Smooth muscle cell (in vitro differentiated cells): Measurements from ENCODE around the gene GPHN. TPM values are rescaled to one million over a fixed set of nuclear protein-coding genes. Genes with fewer than 3 reads are reported as not detected.

Experiments used
- DNase-seq: peaks from one replicate; lab custom pipeline; 2025; ENCODE audit not compliant: unreplicated experiment; lab: John Stamatoyannopoulos, UW
- H2AFZ ChIP-seq: fragments of 200-600 bp; sonication (generic); 2 replicates; pipeline ENCODE4 v1.6.0; 2016; ENCODE audit warnings: antibody characterized with exemption, low read depth, mild to moderate bottlenecking
- H3F3A ChIP-seq: fragments of 200-600 bp; sonication (generic); 2 replicates; pipeline ENCODE4 v1.6.0; 2017; ENCODE audit warnings: antibody characterized with exemption, low read depth
- H3K27ac ChIP-seq: fragments of 200-600 bp; sonication (generic); 2 replicates; pipeline ENCODE4 v1.5.1; 2016; ENCODE audit warnings: low read depth, mild to moderate bottlenecking
- H3K27me3 ChIP-seq: fragments of 200-600 bp; sonication (generic); 2 replicates; pipeline ENCODE4 v1.6.1; 2016; ENCODE audit warnings: low read depth, mild to moderate bottlenecking
- H3K36me3 ChIP-seq: fragments of 200-600 bp; sonication (generic); 2 replicates; pipeline ENCODE4 v1.5.1; 2016; ENCODE audit warnings: low read depth
- H3K4me1 ChIP-seq: fragments of 200-600 bp; sonication (generic); 2 replicates; pipeline ENCODE4 v1.5.1; 2016; ENCODE audit warnings: low read depth
- H3K4me2 ChIP-seq: fragments of 200-600 bp; sonication (generic); 2 replicates; pipeline ENCODE4 v1.6.0; 2016; ENCODE audit warnings: mild to moderate bottlenecking
- H3K4me3 ChIP-seq: fragments of 200-600 bp; sonication (generic); 2 replicates; pipeline ENCODE4 v1.5.1; 2016; ENCODE audit warnings: mild to moderate bottlenecking
- H3K79me2 ChIP-seq: fragments of 200-600 bp; sonication (generic); 2 replicates; pipeline ENCODE4 v1.6.0; 2016; ENCODE audit warnings: low read depth, mild to moderate bottlenecking
- H3K9ac ChIP-seq: fragments of 200-600 bp; sonication (generic); 2 replicates; pipeline ENCODE4 v1.6.0; 2016; ENCODE audit warnings: low read depth
- H3K9me3 ChIP-seq: fragments of 200-600 bp; sonication (generic); replicated peaks from 2 replicates; pipeline ENCODE4 v1.5.1; 2016; ENCODE audit warnings: low read depth
- H4K20me1 ChIP-seq: fragments of 200-600 bp; sonication (generic); 2 replicates; pipeline ENCODE4 v1.6.0; 2016; ENCODE audit warnings: low read depth
- CTCF ChIP-seq: fragments of 200-600 bp; sonication (generic); IDR thresholded peaks from 2 replicates; pipeline ENCODE4 v1.5.1; 2017; ENCODE audit warnings: borderline replicate concordance, mild to moderate bottlenecking, antibody characterized with exemption; ENCODE audit not compliant: insufficient read depth, poor library complexity, severe bottlenecking
- WGBS: methylation state at CpG from one replicate; pipeline ENCODE4 v1.1.7; 2016; ENCODE audit warnings: low lambda C conversion rate; 5-methylcytosine and 5-hydroxymethylcytosine counted together
- polyA plus RNA-seq: library from polyadenylated mRNA; unstranded; fragments of >200 nt; fragmentation: Nextera tagmentation; extraction: Ambion mirVana; gene quantifications from 2 replicates; pipeline ENCODE4 v1.2.1, GENCODE V29; 2016
- total RNA-seq: library from RNA; depleted of rRNA; stranded (reverse); fragments of >200 nt; gene quantifications from 2 replicates; pipeline ENCODE4 v1.2.3, GENCODE V29; 2014

The GPHN gene
- total and polyA plus RNA-seq, 2 experiments from 2014 or later, result 8.6 to 18.9 TPM

- Histone ChIP-seq H4K20me1 (no peaks in the 10 kb centered on the region), H3K79me2 (no peaks in the 10 kb centered on the region), H3K4me2 (no peak overlapping the region), H3K27me3 (no peaks in the 10 kb centered on the region), H3K4me1 (no peaks in the 10 kb centered on the region), H2AFZ (no peak overlapping the region), H3F3A (no peaks in the 10 kb centered on the region), H3K9ac (no peak overlapping the region), H3K27ac (no peak overlapping the region), H3K9me3 (no peaks in the 10 kb centered on the region), H3K4me3 (no peak overlapping the region), H3K36me3 (no peaks in the 10 kb centered on the region)
- TF ChIP-seq CTCF, result no peak
- DNase-seq, result no peak
These were observed 508.9 kb downstream of the GPHN start for GRCh38 chr14:67016856-67017255.

DNA sequence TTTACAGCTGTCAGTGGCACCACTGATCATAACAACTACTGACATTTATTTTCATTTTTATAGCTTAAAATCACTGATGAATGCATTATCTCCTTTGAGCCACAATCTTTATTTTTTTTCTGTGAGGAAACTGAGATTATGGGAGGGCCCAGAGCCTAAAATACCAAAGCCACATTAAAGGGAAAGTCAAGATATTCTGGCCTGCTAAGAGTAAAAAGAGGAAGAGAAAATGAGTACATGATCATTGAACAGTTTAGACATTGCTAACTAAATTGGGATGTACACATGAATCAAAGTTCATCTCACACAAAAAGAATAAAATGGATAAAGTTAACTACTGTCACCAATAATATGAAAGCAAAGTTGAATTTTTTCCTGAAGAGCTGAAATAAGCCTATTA lies 510.8 kb downstream of the GPHN start:
- H3K4me1 ChIP-seq, result no peaks in the 10 kb centered on the region
- H3K4me2 ChIP-seq, result no peak overlapping the region
- no peak overlapping the region for H3K9ac ChIP-seq
- no peak overlapping the region for H2AFZ ChIP-seq
- H3K27me3 ChIP-seq, result no peaks in the 10 kb centered on the region
- no peak overlapping the region for H3K4me3 ChIP-seq
- no peaks in the 10 kb centered on the region for H3F3A ChIP-seq
- no peaks in the 10 kb centered on the region for H3K9me3 ChIP-seq
- H3K36me3 ChIP-seq, result no peaks in the 10 kb centered on the region
- DNase-seq, result no peak
- no peaks in the 10 kb centered on the region for H4K20me1 ChIP-seq
- no peak overlapping the region for H3K27ac ChIP-seq
- TF ChIP-seq CTCF, result no peak
- H3K79me2 ChIP-seq, result no peaks in the 10 kb centered on the region

DNA sequence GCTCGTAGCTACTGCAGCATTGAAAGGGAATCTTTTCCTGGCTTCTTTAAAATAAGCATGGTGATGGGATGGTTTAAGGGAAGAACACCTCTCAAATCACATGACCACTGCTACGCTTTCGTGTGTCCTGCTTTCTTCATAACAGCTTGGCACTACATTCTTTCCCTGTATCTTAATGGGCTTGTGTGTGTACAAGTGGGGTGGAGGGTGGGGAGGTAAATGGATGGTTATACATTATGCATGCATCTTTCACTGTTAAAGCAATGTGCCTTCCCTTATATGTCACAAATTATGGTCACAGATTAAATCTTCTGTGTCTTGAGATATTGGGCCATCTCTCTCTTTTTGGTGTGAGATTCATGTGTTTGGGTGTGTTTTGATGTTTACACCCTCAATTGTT lies 511.8 kb downstream of the GPHN start:
- TF ChIP-seq CTCF, result no peak
- Histone ChIP-seq H3K79me2 (no peaks in the 10 kb centered on the region), H3F3A (no peaks in the 10 kb centered on the region), H3K4me3 (no peak overlapping the region), H2AFZ (no peak overlapping the region), H3K27me3 (no peaks in the 10 kb centered on the region), H3K27ac (no peak overlapping the region), H3K9ac (no peak overlapping the region), H3K4me2 (no peak overlapping the region), H3K4me1 (no peaks in the 10 kb centered on the region), H3K9me3 (no peaks in the 10 kb centered on the region), H4K20me1 (no peaks in the 10 kb centered on the region), H3K36me3 (no peaks in the 10 kb centered on the region)
- DNase-seq, result no peak
- WGBS, result 96% methylated on average over 3 of the region's 3 CpGs

DNA sequence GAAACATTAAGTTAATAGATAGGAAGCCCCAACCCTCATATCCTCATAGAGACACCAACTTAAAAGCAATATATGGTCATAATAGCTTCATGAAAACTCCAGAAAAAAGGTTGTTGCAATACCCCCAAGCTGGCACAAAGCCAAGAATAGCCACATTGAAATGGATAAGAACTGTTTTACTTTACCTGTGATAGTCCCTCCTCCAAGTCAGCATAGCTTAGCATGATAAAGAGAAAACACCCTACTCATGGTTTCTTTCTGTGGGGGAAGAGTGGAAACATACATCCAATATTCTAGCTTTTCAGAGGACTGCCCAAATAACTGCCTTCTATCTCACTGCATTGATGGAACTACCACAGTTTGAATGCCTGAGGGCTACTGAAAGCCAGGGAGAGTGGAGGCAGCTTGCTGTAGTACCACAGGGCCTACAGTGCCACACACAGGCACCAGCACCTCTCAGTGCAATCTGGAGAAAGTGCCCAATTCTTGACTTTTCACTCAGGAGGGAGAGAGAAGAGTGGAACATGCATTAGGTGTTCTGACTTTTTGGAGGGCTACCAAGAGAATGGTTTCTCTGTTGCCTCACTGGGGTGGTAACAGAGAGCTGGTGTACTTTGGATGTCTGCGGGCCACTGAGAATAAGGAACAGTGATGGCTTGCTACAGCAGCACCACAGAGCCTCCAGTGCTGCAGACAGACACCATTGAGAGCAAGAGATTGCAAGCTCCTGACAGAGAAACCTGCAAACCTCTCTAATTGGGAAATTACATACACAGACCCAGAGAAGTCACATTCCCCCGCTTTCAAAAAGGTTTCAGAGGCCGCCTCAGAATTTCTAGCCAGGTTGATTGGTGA lies 524.2 kb downstream of the GPHN start:
- H2AFZ ChIP-seq, result no peak overlapping the region
- no peaks in the 10 kb centered on the region for H3K36me3 ChIP-seq
- DNase-seq, result no peak
- no peaks in the 10 kb centered on the region for H3K9me3 ChIP-seq
- 97% methylated on average over 3 of the region's 3 CpGs for WGBS
- no peaks in the 10 kb centered on the region for H3K27me3 ChIP-seq
- H3K4me2 ChIP-seq, result no peak overlapping the region
- no peaks in the 10 kb centered on the region for H3K79me2 ChIP-seq
- no peaks in the 10 kb centered on the region for H4K20me1 ChIP-seq
- no peak overlapping the region for H3K27ac ChIP-seq
- H3K9ac ChIP-seq, result no peak overlapping the region
- no peak overlapping the region for H3K4me3 ChIP-seq
- H3F3A ChIP-seq, result no peaks in the 10 kb centered on the region
- no peaks in the 10 kb centered on the region for H3K4me1 ChIP-seq
- no peak for TF ChIP-seq CTCF
